ENCODE results near the gene TPCN1.

The TPCN1 gene

DNA sequence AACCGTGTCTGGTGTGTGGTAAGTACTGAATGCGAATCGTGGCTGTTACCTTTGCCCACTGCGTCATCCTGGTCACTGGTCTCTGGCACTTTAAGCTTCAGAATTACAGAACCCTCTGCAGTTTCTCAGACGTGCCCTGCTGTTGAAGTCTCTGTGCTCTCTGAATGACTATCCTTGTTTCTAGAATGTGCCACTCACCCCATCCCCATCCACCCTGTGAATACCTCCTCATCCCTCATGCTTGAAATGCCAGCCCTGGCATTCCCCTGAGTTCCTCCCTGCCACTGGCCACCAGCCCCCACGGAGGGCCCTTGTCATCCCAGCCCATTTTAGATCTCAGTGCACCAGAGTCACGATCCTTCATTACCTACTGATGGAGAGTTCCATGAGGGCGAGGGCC is 21.3 kb downstream of the TPCN1 start:
- DNase-seq = no peak

DNA sequence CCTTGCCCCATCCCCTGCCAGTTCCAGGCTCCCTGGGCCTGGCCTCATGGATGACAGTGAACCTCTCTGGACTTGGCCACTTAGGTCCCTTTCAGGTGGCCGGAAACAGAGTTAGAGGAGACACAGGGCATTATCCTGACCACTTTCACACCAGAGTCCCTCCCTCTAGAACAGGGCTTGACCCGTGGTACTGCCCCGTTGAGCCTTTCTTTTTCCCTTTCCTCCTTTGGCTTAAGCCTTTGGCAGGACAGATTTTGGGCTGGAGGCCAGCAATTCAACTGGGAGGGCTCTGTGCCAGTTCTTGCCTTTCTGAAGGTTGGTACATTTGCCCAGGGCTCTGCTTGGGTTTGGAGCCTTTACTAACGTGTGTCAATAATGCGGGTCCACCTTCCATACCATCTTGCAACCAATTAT is 22.8 kb downstream of the TPCN1 start:
- DNase-seq = no peak

DNA sequence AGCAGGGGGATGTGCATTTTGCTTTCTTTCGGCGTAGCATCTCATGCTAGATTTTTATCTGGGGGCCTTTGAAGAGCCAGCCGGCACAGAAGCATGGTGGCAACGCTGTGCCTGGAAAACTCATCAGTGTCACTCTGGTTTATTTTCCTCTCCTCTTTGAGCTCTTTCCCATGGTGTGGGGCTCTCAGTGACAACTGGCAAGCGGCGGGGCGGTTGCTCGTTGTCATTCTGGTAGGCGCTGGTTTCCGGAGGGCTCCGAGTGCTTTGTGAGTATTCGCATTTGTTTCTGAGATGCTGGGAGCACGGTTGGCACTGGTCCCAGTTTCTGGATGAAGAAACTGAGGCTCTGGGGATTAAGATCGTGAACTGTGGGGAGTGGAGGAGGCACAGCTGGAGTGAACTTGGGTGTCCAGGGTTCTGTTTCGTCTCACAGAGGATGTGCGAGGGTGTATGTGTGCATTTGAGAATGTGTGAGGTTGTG is 23.3 kb downstream of the TPCN1 start:
- DNase-seq = no peak

DNA sequence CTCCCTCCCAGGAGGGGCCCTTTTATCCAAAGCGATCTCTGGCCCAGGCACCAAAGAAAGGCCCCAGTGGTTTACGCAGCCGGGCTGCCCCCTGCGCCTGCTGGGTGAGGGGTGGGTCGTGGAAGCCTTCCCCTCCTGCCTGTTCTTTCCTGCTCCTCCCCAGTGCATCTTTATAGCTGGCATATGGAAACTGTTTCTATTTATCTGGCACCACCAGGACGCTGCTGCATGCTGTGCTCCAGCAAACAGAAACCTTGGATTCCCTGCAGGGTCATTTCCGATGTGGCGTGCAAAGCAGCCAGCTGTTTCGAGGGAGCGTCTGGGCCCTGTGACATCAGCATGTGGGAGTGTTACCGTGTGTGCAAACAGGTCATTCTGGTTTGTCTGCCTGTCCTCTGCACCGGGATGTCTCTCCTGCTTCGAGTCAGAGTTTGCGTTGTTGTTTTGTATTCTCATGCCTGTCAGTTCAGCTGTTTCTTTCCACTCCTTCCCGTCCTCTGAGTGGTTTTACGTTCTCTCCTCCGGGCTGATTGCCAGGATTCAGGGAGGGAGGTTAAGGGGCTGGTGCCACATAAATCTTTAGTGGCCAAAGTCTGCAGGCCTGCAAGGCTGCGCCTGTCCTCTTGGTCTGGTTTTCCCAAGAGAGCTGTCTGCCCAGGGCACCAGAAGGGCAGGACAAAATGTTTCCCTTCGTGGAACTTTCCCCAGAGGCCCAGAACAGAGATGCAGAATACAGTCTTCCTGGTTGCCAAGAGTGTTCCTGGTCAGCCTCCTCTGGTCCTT is 24.6 kb downstream of the TPCN1 start:
- DNase-seq = peak in 1 of 2 donors; percentile 4

DNA sequence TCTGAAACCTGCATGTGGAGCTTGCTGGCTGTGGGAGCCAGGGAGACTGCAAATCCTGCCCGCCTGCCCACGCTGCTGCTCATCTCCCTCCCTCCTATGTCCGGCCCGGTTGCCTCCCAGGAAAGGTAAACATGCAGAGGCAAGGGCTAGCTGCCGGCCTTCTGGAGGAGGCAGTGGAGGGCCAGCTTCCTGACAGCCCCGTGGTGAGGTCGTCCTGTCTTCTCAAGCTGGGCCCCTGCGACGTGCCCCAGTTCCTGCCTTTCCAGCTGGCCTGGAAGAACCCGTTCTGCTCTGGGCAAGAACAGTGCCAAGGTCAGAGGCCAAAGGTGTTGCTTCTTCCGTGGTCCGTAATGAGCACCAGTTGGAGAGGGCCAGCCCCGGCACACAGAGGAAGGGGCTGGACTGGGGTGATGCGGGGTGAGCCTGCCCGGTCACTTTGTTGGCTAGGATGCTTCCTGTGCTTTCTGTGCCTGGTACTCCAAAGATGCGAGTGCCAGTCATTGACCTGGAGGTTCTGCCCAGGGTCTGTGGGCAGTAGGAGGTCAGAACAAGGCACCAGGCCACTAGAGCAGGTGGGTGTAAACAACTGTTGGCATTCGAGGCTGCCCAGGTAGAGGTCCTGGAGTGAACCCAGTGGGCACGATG is 25.3 kb downstream of the TPCN1 start:
- no peak for DNase-seq

DNA sequence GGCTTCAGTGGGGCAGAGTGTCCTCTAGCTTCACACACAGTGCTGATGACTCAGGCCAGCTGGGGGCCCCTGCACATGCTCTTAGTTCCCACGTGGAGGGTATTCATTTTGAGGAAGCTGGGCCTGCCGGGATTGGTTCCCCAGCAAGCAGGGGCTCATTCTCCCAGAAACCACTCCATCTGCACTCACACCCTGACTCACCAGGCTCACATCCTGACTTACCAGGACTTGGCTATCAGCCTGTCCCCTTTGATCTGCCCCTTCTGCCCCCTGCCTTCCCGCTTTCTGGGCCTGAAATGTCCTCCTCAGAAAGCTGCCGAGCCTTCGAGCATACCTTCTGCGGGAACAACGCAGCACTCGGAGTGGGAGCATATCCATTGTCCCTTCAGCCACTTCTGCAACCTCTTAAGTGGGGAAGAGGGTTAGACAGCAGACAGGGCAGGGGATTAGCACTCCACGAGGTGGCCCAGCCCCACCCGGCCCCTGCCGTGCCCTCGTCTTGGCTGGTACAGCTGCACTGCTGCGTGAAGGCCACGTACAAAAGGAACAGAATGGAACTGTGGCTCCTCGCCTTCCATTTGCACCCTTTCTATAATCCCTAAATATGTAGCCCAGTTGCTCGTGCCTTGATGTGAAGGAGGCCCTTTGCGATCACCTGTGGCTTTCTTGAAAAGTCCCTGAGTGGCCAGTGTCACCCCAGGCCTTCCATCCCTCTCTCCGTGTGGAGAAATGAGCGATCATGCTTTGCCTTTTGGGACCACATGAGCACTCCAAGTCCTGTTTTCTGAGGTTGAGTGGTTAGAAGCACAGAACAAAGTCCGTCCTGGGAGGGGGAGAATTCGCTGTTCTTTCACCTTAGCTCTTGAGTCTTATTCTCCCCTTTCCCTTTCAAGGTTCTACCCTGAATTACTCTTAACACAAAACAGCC is 26.1 kb downstream of the TPCN1 start:
- peak; percentile 5 to 85 for DNase-seq

DNA sequence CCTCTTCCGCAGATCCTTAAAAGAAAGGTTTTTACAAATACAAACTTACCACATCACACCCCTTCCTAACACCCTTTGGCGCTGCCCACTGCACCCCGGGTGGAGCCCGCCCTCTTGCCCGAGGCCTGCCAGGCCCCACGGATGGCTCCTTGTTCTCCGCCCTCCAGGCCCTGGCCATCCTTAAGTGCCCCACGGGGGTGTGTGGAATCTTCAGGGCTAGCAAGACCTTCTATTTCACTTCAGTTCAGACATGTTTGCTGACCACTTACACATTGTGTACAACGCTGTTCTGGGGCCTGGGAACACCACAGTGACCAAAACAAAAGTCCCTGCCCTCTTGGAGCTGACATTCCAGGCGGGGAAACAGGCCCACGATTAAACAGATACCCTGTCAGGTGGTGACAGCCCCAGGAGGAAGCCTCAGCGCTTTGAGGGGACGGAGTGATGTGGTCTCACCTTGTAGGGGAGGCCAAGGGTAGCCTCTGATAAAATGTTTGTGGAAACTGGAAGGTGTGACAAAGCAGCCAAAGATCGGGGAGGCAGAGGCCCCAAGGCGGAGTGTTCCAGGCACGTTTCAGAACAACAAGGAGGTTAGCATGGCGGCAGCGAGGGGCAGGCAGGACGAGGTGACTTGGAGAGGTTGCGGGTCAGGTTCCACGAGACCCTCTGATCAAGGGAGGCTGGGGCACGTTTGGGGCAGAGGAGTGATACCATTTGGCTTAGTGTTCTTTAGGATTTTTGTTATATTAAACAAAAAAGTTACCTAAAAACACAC is 27.0 kb downstream of the TPCN1 start:
- DNase-seq = no peak

DNA sequence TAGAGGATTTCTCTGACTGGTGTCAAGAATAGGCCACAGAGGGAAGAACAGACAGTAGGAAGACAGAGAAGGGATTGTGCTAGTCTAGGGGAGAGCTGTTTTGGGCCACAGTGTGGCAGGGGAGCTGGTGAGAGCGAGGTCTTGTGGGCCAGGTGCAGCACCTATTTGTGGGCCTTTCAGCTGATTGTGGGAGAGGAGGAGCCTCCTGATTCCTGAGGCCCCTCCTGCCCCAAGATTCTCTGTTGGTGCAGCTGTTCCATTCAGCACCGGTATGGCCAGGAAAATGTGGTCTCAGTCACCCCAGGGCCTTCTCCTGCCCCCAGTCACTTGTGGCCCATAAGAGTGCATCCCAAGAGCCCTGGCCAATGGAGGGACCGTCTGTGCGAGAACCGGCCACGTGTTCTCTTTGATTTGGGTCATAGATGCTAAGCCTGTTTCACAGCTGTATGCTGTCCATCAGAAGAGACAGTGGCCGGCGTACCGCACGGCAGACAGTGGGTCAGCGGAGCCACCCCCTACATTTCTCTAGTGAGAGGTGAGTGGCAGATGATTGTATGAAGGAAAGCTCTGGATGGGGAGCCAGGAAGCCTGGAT is 27.7 kb downstream of the TPCN1 start:
- no peak for DNase-seq

DNA sequence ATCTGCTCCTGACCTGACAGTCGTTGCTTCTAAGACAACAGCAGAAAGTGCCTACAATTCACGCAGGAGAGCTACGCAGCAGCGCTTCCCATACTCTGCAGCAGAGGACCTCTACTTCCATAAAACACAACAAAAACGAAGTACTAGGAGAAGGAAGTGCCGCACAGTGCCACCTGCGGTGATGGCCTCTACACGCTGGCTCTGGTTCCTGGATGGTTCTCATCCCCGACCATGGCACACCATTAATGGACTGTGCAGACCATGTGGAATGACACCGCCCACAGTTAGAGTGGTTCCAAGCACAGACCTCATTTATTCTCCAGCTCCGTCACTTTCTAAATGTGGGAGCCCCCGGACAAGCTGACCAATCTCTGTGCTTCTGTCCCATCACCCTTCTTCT is 28.3 kb downstream of the TPCN1 start:
- no peak for DNase-seq

DNA sequence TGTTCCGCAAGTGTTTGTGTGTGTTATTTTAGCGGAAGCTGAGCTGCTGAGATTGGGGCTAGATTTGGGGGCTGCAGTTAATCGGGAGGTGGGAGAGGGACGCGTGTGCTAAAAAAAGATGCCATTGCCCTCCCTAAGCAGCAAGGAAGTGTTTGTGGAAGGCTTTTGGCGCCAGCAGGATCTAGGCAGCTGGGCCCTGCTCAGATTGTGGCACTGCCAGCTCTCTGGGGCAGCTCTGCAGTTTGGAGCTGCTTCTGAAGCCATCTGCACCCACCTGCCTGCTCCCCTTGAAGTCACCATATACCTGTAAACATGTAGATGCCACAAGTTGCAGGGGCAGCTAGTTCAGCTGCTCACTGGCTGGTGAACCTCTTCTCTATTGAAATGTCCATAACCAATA is 28.8 kb downstream of the TPCN1 start:
- DNase-seq = no peak

DNA sequence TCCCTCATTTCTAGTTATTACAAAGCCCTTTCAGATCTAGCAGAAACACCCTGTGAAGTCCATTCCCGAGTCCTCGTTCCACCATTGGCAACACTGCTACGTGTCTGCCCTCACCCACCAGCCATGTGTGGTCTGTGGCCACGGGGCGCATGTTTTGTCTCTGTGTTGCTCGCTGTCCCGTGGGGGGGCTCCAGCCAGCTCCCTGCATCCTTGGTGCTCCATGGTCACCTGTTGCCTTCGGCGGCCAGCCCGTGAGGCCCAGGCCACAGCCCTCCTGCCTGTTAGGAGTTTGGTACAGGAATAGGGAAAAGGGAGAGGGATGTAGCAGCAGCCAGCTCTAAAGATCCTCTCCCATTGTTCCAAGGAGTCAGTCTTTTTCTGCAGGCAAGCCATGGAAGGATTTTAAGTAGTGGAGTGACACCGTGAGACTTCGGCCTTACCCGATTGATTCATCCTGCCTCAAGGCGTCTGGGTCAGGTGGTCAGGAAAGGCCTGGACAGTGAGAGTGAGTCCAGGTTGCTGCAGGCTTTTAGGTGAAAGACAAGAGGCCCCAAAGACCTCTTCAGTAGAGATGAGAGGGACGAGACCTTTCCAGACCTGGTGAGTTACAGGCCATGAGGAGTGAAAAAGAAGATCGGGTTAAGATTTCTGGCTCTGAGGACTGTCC is 30.3 kb downstream of the TPCN1 start:
- no peak for DNase-seq

DNA sequence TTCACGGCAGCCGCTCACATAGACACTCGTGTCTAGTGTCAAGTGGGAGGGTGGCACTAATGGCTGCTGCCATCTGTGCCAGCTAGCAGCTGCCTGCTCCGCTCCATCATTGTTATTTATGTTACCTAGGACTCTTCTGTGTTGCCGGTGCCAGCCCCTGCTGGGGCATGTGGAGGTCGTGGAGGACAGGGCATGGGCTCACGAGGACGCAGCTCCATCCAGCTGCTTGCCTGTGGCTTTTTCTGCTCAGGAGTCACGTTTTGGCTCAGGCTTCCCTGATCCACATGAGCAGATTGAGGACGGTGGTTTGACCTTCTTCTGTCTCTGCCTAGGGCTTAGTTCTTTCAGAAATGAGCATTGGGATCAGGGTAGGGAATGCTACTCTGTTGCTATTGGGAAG is 31.2 kb downstream of the TPCN1 start:
- no peak for DNase-seq

DNA sequence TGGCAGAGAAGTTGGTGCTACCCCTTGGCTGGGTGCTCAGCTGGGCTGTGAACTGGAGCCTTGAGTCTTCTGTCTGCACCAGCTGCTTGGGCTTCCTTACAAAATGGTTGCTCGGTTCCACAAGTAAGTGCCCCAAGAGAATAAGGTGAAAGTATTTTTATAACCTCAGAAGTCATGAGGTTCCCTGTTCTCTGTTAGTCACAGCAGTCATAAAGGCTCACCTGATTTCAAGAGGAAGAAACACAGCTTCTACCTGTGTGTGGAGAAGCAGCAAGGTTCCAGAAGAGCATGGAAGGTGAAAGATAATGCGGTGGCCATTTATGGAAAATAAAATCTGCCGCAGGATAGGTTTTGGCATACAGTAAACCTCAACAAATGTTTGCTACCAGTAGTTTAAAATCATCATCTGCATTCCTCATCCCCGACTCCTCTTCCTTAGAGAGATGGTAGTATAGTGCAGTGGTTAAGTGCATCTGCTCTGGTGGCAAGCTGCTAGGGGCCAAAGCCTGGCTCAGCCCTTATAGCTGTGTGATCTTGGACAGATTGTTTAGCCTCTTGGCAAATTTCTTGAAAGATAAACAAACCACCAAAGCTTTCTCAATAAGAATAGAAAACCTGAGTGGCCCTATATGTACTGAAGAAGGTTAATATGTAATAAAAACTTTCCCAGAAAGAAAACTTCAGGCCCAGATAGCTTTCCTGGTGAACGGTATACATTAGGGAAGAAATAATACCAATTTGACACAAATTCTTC is 32.4 kb downstream of the TPCN1 start:
- no peak for DNase-seq

DNA sequence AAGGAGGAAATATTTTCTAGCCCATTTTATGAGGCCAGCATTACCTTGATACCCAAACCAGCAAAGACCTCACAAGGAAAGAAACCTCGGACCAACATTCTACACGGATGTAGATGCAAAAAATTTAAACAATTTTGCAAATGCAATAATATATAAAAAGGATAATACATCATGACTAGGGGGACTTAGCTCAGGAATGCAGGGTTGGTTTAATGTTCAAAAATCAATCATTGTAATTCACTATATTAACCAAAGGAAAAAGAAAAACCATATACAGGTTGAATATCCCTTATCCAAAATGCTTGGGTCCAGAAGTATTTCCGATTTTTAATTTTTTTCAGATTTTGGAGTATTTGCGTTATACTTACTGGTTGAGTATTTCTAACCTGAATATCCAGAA is 33.0 kb downstream of the TPCN1 start:
- no peak for DNase-seq

DNA sequence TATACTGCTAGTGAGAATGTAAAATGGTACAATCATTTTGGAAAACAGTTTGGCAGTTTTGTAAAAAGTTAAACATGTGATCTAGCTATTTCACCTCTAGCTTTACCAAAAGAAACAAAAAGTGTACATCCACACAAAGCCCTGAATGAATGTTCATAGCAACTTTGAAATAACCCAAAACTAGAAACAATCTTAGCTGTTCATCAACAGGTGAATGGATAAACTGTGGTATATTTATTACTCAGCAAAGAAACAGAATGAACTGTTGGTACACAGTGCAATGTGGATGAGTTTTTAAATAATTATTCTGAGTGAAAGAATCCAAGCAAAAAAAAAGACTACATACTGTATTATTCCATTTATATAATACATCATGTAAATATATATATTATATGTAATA is 36.3 kb downstream of the TPCN1 start:
- no peak for DNase-seq

DNA sequence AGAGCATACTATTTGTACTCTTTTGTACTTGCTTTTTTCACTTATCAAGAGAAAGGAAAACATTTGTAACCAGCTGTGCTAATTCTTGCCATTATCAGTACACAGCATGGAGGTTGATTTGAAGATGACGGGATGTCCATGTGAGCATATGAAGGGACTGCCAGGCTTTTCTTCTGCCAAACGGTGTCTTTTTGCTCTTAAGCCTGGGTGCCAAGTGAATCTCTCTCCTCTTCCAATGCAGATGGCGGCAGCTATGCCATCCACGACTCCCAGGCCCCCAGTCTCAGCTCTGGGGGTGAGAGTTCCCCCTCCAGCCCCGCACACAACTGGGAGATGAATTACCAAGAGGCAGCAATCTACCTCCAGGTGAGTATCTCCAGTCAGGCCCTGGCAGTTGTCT is 38.9 kb downstream of the TPCN1 start:
- DNase-seq = no peak

DNA sequence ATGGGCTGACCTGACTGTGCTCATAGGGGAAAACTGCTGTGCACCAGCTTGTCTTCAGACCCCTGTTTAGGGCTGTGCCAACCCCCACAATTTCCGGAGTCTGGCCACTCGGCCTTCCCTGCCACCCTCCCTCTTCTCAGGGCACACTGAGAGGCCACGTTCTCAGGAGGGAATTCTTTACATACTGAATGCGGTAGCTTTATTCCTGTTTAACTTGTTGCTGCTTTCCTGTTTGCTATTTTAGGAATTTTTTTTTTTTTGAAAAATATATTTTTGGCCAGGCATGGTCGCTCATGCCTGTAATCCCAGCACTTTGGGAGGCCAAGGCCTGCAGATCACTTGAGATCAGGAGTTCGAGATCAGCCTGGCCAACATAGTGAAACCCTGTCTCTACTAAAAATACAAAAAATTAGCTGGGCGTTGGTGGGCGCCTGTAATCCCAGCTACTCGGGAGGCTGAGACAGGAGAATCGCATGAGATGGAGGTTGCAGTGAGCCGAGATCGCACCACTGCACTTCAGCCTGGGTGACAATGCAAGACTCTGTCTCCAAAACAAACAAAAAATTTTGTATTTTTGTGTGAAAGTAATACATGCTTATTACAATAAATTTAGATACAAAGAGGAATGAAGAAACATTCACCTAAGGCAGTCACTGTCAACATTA is 39.5 kb downstream of the TPCN1 start:
- no peak for DNase-seq

DNA sequence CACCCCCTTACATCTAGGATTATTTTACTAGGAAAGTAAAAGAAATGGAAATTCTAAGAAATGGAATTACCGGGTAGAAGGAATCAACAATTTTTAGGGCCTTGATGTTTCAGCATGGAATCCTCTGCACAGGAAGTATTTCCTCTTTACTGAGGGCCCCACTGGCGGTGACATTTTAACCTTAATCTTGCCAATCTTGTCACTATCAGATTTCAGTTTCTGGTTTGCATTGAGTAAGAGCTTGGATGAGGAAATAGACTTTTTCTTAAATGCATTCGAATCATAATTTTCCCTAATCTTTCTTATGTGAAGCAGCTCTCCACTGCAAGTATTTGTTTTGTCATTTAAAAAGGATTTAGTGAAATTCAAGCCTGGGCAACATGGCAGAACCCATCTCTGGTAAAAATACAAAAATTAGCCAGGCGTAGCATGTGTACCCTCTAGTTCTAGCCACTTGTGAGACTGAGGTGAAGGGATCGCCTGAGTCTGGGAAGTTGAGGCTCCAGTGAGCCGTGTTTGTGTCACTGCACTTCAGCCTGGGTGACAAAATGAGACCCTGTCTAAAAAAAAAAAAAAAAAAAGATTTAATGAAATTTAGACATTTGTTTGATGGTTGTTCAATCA is 40.7 kb downstream of the TPCN1 start:
- DNase-seq = no peak

DNA sequence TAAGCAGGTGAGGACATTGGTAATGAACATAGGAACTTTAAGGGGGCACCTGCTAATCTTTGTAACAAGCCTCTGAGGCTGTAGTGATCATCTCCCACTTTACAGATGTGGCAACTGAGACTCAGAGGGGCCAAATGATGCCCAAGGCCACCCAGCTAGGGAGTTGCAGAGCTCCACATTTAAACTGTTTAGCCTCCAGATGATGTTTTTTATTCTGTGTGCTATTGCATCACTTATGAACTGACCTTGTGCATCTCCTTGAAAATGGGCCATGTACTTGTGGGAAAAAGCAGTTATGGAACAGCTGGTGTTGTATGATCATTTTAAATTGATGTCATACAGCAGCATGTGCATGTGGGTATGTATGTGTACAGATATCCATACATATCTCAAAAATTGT is 41.4 kb downstream of the TPCN1 start:
- DNase-seq = no peak

DNA sequence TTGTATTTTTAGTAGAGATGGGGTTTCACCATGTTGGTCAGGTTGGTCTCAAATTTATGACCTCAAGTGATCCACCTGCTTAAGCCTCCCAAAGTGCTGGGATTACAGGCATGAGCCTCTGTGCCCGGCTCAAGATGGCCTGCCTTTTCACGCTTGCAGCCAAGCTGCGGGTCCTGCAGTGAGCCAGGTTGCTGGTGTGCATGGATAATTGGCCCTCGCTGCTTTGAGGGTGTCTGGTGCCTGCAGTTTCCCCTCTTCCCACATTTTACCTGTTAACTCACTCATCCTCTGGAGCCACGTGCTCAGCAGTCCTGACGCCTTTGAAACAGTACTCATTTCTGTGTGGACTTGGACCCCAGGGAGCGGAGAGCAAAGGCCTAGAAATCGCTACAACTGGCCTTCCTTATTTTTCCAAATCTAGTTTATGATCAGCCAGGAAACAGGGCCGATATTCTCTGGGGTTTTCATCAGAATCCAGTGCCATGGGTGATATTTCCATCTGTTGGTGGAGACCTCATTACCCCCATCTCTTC is 42.2 kb downstream of the TPCN1 start:
- DNase-seq = no peak
